H1 (cell line): Measurements from ENCODE around the gene CLEC1A. TPM values are rescaled to one million over a fixed set of nuclear protein-coding genes. Genes with fewer than 3 reads are reported as not detected.

Experiments
- BCL11A ChIP-seq, 2 experiments: IDR thresholded peaks; one replicate each; pipeline ENCODE4 v1.6.1; 2011; ENCODE audit warnings: low read depth in 2 of 2, low read length in 2 of 2, mild to moderate bottlenecking in 2 of 2
- CBX5 ChIP-seq: fragments of 300-800, 300-1000 bp; sonication (generic); IDR thresholded peaks from 2 replicates; pipeline ENCODE4 v1.7.1; 2016; ENCODE audit warnings: antibody characterized with exemption, low read length, low read depth
- CHD2 ChIP-seq: IDR thresholded peaks from 2 replicates; pipeline ENCODE4 v1.6.1; 2012; ENCODE audit warnings: low read length, improper control_type of control experiment
- CHD7 ChIP-seq: fragments of 300-600 bp; sonication (generic); IDR thresholded peaks from 2 replicates; pipeline ENCODE4 v1.7.1; 2012; ENCODE audit warnings: low read length, moderate library complexity, mild to moderate bottlenecking, inconsistent platforms; ENCODE audit not compliant: insufficient replicate concordance
- POLR2AphosphoS5 ChIP-seq: IDR thresholded peaks from 2 replicates; pipeline ENCODE4 v1.6.1; 2011; ENCODE audit warnings: low read depth, low read length
- SP1 ChIP-seq: IDR thresholded peaks from 2 replicates; pipeline ENCODE4 v1.6.1; 2011; ENCODE audit warnings: low read depth, low read length
- polyA plus RNA-seq, 7 experiments: library from polyadenylated mRNA; depleted of rRNA in 3 of 7; stranded (reverse) in 5 of 7; unstranded in 2 of 7; fragments of >200 nt in 5 of 7; fragments of 200-250 nt in 2 of 7; gene quantifications; 1 replicate in 5 of 7; 2 replicates in 1 of 7; 4 replicates in 1 of 7; pipeline versions ENCODE4 v1.2.1 to v1.2.3, GENCODE V29; 2011 to 2013; ENCODE audit warnings: missing spikeins in 2 of 7, mixed read lengths in 2 of 7
- total RNA-seq: library from RNA; stranded (reverse); fragmentation: NEBNext Ultra II Directional; extraction: Animal tissue kit (Norgen Biotek cat#: 25700); gene quantifications from 2 replicates; pipeline ENCODE4 v1.2.1, GENCODE V29; 2021

Gene CLEC1A
- total and polyA plus RNA-seq, 2 of the 8 experiments (the other 6 are each of a cell fraction or from before 2014, with no cell fraction given), result 0.20 TPM; not detected in 1

GRCh38 chr12:10067264-10067663, 31.5 kb downstream of the CLEC1A start (continued):
- TF ChIP-seq CHD7 (no peak), CHD2 (no peak), BCL11A (IDR thresholded peaks at IDR 0.05; ENCODE audit: low read depth in 2 of 2, low read length in 2 of 2) (no peak), POLR2AphosphoS5 (no peak), SP1 (no peak), CBX5 (no peak)
